GM13976 (cell line): Measurements from ENCODE around the gene DCXR.

Experiments
- DNase-seq: peaks from one replicate; pipeline ENCODE4 v3.0.0; 2012; ENCODE audit warnings: low spot score
- CTCF ChIP-seq: IDR thresholded peaks from 2 replicates; pipeline ENCODE4 v1.5.1; 2012; ENCODE audit warnings: borderline replicate concordance, mild to moderate bottlenecking; ENCODE audit not compliant: insufficient read depth; ENCODE audit errors: extremely low read depth, missing control alignments, control extremely low read depth
- in situ Hi-C: fragments of 300-500 bp; cut with MboI; formaldehyde crosslinking; loops from one replicate; pipeline ENCODE4 v1.12.0; 2022; ENCODE audit warnings: low sequenced_read_pairs, mixed read lengths, inconsistent platforms; ENCODE audit not compliant: unreplicated experiment

DCXR gene

GRCh38 chr17:82054351-82055022, 17.0 kb upstream of the DCXR start:
- in situ Hi-C loops: no loop called here
- no peak for TF ChIP-seq CTCF
- no peak for DNase-seq

GRCh38 chr17:82053556-82054263, 16.2 kb upstream of the DCXR start:
- in situ Hi-C loops: no loop called here
- no peak for DNase-seq
- TF ChIP-seq CTCF: no peak

- no peak for DNase-seq
- no peak for TF ChIP-seq CTCF
- in situ Hi-C loops: no loop called here
Measured at GRCh38 chr17:82053130-82053529, 15.6 kb upstream of the DCXR start.

GRCh38 chr17:82052638-82053059, 15.2 kb upstream of the DCXR start:
- no peak for TF ChIP-seq CTCF
- no peak for DNase-seq
- in situ Hi-C loops: no loop called here

- in situ Hi-C loops: no loop called here
- peak; percentile 95 for DNase-seq
- TF ChIP-seq CTCF: no peak
Measured at GRCh38 chr17:82051776-82052637, 14.5 kb upstream of the DCXR start, which contains the start of the genes GPS1 and RFNG. Gene GPS1 (plus strand): TSS chr17:82051898. CDS start chr17:82051932, 34 bp downstream. Gene RFNG (minus strand): TSS chr17:82051811. CDS start chr17:82051766, 45 bp downstream.

- DNase-seq: no peak
- in situ Hi-C loops: no loop called here
- no peak for TF ChIP-seq CTCF
Measured at GRCh38 chr17:82050761-82051641, 13.5 kb upstream of the DCXR start.
